ENCODE results near the gene MLYCD.

Gene MLYCD

DNA sequence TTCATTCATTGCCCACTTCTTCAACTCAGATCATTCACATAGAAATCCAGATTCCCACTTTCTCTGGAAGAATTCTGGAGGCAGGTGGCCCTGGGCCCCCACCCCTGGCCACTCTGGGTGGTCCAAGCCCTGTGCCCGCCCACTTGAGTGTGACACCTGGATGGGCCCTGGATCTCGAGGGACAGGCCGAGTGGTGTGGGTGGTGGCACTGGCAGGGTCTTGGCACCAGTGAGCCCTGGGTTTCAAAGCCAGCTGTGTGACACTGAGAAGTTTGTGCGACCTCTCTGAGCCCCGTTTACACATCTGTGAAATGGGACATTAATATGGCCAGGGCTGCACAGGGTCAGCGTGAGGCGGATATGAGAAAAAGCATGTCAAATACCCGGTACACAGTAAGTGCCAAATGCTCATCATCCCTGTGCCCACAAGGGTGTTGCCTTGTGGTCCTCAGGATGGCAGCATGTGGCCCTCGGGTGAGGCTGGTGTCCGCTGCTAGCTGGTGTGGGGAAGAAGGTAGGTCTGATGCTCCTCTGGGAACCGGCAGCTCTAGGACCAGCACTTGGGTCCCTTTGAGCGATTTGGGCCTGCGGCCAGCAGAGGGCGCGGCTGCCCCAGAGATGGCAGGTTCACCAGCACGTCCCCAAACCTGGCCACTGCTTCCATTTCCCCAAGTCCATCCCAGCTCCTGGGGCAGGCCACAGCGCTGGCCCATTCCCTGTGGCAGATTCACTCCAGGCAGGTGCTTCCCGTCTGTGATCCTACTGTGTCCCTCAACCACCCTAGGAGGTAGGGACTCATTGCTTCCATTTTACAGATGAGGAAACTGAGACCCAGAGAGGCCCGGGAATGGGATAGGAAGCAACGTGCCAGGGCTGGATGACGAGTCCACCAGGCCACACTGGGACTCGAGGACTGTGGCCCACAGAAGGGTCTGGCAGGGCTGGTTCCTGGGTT lies 57.7 kb downstream of the MLYCD start:
- no peak for TF ChIP-seq GATA2 (IDR thresholded peaks at IDR 0.05; ENCODE audit: low read depth, low read length)
- no peak for TF ChIP-seq GATA3 (IDR thresholded peaks at IDR 0.05; ENCODE audit: low read depth, low read length)

DNA sequence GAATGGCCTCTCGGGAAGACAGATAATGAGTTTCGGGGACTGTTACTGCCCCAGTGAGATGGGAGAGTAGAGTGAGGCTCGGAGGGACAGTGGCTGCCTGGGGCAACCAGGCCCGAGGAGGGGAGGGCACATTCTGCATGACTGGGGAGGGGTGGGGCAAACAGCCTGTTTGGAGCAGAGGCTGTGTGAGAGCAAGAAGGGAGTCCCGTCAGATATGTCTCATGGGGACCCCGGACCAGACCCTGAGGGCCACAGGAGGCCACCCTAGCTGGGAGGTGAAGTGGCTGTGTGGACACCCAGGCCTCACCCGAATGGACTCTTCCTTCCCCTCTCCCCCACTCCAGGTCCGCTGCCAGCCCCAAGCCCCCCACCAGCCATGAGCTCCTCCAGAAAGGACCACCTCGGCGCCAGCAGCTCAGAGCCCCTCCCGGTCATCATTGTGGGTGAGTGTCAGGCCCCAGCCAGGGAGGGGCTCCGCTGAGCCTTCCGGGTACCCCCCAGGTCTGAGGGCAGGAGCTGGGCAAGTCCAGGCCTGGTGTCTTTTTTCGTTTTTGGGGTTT lies 58.5 kb downstream of the MLYCD start:
- no peak for TF ChIP-seq GATA3 (IDR thresholded peaks at IDR 0.05; ENCODE audit: low read depth, low read length)
- TF ChIP-seq GATA2 (IDR thresholded peaks at IDR 0.05; ENCODE audit: low read depth, low read length) = no peak

DNA sequence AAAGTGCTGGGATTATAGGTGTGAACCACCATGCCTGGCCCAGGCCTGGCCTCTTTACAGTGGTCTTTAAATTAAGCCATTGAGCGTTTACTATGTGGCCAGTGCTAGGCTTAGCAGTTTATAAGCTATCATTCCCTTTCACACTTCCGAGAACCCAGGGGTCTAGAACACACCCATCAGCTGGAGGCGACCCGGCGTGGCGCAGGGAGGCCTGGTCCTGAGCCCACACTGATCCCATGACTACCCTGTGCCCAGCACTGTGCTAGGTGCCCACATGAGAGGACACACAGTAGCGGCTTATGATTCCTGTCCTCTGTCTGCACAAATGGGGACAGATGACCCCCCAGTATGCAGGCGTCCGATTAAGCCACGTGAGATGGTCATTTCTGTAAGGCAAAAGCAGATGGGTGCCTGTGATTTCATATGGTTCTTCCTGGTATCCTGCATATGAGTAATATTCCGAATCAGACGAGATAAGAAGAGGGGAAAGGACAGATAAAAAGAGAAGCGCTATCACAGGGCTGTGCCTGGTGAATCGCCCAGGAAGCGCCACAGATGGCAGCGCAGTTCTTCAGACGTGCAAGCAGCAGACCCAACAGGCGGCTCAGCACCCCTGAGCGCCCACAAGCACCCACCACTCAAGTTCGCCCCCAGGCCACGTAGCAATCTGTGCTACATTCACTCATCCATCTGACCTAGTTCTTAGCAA lies 59.4 kb downstream of the MLYCD start:
- peak; percentile 81 for TF ChIP-seq GATA2 (IDR thresholded peaks at IDR 0.05; ENCODE audit: low read depth, low read length)
- TF ChIP-seq GATA3 (IDR thresholded peaks at IDR 0.05; ENCODE audit: low read depth, low read length) = no peak

DNA sequence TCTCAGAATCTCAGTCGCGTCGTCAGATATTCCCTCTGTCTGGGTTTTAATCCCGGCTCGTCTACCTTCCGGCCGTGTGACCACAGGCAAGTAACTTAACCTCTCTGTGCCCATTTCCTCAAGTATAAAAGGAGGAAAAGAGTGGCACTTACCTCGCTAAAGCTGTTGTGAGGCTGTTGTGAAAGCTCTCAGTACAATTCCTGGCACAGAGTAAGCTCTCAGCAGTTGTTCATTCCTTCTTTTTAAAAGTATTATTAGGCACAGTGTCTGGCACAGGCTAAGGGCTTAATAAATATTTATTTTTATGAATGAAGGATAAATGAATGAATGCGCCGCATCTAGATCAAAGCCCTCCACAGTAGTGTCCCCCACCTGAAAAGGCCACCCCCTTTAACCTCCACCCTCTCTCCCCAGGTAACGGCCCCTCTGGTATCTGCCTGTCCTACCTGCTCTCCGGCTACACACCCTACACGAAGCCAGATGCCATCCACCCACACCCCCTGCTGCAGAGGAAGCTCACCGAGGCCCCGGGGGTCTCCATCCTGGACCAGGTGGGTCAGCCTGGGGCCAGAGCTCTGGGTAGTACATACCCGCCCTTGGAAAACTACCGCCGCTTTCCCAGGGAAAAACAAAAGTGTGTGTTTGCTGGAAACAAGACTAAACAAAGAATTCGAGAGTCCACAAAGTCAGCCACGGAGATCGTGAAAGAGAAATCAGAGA lies 60.1 kb downstream of the MLYCD start:
- TF ChIP-seq GATA3 (IDR thresholded peaks at IDR 0.05; ENCODE audit: low read depth, low read length) = no peak
- no peak for TF ChIP-seq GATA2 (IDR thresholded peaks at IDR 0.05; ENCODE audit: low read depth, low read length)

DNA sequence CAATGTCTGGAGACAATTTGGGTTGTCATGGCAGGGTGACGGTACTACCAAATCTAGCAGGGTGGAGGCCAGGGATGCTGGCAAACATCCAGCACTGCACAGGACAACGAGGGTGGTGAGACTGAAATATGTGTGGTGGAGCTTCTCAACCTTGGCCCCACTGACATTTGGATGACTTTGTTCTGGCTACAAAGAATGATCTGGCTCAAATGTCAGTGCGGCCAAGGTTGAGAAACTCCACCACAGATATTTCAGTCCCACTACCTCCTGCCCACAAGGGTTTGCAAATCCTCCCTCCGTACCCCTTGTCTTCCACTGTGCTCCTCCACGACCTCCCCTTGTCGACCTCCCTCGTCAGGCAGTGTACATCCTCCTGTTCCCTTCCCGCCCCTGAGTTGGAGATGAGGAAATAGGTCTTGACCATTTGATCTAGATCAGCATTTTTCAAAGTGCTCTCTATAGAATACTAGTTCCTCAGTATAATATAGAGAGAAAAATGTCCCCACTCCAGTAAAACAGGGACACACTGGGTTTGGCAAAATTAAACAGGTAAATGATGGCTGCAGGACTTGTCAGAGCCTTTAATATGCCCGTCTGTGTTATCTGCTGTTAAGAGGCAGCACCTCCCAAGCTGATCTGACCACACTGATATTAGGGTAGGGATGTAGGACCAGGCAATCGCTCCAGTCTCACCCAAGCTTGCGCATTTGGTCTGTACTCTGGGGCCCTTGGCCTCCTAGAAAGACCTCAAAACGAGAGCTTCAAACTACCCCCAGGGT lies 60.9 kb downstream of the MLYCD start:
- TF ChIP-seq GATA2 (IDR thresholded peaks at IDR 0.05; ENCODE audit: low read depth, low read length) (no peak), GATA3 (IDR thresholded peaks at IDR 0.05; ENCODE audit: low read depth, low read length) (no peak)

DNA sequence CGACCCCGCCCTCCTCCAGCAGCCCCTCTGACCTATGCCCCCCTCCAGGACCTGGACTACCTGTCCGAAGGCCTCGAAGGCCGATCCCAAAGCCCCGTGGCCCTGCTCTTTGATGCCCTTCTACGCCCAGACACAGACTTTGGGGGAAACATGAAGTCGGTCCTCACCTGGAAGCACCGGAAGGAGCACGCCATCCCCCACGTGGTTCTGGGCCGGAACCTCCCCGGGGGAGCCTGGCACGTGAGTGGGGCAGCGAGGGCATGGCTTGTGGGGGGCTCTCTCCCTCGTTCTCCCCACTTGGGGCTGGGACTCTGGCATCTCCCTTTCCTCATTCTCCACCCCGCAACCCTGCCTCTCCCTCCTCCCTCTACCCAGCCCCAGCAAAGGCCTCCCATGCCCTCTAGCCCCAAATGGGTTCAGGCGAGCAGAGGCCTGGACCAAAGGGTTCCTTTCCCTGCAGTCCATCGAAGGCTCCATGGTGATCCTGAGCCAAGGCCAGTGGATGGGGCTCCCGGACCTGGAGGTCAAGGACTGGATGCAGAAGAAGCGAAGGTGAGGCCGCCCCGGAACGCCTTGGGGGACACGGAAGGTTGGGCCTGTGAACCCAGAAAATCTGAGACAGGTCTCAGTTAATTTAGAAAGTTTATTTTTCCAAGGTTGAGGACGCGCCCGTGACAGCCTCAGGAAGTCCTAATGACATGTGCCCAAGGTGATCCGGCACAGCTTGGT lies 61.8 kb downstream of the MLYCD start:
- TF ChIP-seq GATA2 (IDR thresholded peaks at IDR 0.05; ENCODE audit: low read depth, low read length) (no peak), GATA3 (IDR thresholded peaks at IDR 0.05; ENCODE audit: low read depth, low read length) (no peak)

DNA sequence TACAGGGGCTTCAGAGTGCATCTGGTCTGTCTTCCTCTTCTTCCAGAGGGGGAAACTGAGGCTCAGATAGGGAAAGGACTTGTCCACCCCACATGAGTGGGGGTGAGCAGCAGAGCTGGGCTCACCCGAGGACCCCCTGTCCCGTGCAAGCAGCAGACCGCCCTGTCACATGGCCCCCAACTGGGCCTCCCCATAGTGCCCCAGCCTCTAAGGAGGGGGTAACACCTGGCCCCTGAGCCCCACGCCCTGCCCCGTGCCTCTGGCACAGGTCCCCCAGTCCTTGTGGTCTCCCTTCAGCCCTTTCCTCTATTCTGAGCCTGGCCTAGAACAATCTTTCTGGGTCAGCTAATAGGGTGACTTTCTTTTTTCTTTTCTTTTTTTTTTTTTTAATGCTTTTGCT lies 62.7 kb downstream of the MLYCD start:
- TF ChIP-seq GATA3 (IDR thresholded peaks at IDR 0.05; ENCODE audit: low read depth, low read length) (no peak), GATA2 (IDR thresholded peaks at IDR 0.05; ENCODE audit: low read depth, low read length) (no peak)

DNA sequence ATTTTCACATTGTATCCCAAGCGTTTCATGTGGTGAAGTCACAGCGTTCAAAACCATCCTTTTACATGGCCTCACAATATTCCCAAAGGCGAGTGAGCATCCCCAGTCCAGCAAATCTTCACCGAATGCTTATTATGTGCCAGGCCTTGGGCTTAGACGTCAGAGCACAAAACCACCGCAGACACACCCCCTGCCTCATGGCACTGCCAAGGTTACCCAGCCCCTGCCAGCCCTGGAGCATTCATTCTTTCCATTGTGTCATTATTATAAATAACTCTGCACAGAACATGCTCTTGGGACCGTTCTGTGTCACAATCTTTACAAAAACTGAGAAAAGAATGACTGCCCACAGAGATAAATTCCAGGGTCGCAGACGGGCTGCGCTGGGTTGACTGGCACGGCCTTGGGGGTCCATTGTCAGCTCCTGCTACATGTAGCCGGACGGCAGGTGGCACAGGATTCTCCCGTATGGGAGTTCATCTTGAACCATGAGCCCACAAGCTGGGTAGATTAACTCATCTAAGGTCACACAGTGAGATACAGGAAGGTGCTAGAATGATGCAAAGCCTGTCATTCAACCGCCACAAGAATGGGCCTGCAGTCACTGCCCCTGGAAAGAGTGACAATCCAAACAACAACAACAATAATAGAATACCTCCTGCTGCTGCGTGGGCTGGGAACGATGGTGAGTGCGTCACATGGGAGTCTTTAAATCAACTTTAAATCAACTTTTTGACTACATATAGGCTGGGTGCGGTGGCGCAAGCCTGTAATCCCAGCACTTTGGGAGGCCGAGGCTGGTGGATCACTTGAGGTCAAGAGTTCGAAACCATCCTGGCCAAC lies 64.6 kb downstream of the MLYCD start:
- TF ChIP-seq GATA2 (IDR thresholded peaks at IDR 0.05; ENCODE audit: low read depth, low read length) (no peak), GATA3 (IDR thresholded peaks at IDR 0.05; ENCODE audit: low read depth, low read length) (no peak)

DNA sequence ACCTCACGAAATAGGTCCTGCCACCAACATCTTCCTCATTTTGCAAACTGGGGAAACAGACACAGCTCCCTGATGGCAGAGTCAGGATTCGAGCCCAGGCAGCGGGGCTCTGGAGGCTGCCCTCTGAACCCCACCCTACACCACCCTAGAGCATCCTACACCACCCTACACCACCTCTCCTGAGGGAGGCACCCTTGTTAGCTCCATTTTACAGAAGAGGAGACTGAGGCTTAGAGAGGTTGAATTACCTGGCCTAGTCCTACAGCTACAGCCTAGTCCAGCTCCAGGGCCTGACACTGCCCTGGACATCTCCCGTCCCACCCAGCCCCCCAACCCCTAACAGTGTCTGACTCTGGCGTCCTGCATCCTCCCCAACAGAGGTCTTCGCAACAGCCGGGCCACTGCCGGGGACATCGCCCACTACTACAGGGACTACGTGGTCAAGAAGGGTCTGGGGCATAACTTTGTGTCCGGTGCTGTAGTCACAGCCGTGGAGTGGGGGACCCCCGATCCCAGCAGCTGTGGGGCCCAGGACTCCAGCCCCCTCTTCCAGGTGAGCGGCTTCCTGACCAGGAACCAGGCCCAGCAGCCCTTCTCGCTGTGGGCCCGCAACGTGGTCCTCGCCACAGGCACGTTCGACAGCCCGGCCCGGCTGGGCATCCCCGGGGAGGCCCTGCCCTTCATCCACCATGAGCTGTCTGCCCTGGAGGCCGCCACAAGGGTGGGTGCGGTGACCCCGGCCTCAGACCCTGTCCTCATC lies 65.9 kb downstream of the MLYCD start:
- TF ChIP-seq GATA3 (IDR thresholded peaks at IDR 0.05; ENCODE audit: low read depth, low read length) (no peak), GATA2 (IDR thresholded peaks at IDR 0.05; ENCODE audit: low read depth, low read length) (no peak)

DNA sequence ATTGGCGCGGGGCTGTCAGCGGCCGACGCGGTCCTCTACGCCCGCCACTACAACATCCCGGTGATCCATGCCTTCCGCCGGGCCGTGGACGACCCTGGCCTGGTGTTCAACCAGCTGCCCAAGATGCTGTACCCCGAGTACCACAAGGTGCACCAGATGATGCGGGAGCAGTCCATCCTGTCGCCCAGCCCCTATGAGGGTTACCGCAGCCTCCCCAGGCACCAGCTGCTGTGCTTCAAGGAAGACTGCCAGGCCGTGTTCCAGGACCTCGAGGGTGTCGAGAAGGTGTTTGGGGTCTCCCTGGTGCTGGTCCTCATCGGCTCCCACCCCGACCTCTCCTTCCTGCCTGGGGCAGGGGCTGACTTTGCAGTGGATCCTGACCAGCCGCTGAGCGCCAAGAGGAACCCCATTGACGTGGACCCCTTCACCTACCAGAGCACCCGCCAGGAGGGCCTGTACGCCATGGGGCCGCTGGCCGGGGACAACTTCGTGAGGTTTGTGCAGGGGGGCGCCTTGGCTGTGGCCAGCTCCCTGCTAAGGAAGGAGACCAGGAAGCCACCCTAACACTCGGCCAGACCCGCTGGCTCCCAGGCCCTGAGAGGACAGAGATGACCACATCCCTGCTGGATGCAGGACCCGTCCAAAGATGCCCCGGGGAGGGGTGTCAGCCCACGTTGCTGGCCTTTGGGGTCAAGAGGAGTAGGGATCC lies 66.7 kb downstream of the MLYCD start:
- no peak for TF ChIP-seq GATA2 (IDR thresholded peaks at IDR 0.05; ENCODE audit: low read depth, low read length)
- no peak for TF ChIP-seq GATA3 (IDR thresholded peaks at IDR 0.05; ENCODE audit: low read depth, low read length)
